HG03108 (cell line): ENCODE data around the gene CEP97.
"Not testable (repeated sequence)": the region's sequence is repeated elsewhere in the genome, so short reads cannot be mapped to it uniquely, and the experiment has no call there.

Source experiments
- ATAC-seq: cut with Tn5 transposase; IDR thresholded peaks from one replicate; pipeline ENCODE4 v1.9.1; 2021; ENCODE audit warnings: moderate library complexity; ENCODE audit not compliant: unreplicated experiment

The CEP97 gene

DNA sequence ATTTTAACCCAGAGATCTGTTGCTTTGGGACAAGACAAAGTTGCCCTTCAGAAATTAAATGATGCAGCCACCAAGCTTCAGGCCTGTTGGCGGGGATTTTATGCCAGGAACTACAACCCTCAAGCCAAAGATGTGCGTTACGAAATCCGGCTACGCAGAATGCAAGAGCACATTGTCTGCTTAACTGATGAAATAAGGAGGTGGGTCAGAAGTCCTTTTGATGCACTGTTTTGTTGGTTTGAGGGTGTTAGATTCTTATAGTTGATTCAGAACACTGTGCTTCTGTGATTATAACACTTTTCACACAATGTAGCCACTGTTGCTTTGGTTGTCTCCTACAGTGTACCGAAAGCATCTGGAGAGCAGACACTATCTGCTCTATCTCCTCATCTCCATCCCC, 33.8 kb downstream of the CEP97 start:
- ATAC-seq, result no peak

DNA sequence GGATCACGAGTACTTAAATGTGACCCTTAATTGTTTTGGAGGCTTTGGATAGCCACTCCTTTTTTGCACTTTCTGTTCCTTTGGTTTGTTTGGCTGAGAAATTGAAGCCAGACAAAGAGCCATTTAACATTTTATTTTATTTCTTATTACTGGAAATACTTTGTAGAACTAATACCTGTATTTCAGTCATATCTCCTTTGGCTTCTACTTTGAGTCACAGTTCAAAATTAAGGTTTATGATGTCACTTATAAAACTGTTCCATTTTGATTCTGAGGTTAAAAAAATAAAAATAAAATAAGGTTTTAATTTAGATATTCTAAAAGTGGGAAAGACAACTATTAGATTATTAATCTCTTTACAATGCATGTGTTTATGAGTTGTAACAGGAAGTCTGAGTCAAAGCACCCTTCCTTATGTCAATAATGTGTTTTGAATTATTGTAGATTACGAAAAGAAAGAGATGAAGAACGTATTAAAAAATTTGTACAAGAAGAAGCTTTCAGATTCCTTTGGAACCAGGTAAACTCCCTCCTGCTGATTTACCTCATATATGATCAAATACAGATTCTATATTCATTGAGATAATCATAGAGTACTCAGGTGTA, 37.7 kb downstream of the CEP97 start:
- no peak for ATAC-seq

DNA sequence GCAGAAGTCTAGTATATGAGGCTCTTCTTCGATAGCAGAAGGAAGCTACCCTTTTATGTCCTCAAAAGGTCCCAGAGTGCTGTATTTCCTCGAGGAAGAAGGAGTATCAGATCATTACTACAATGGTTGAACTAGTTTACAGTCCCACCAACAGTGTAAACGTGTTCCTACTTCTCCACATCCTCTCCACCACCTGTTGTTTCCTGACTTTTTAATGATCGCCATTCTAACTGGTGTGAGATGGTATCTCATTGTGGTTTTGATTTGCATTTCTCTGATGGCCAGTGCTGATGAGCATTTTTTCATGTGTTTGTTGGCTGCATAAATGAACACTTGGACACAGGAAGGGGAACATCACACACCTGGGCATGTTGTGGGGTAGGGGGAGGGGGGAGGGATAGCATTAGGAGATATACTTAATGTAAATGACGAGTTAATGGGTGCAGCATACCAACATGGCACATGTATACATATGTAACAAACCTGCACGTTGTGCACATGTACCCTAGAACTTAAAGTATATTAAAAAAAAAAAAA, 53.4 kb downstream of the CEP97 start:
- ATAC-seq, result not testable (repeated sequence)

- ATAC-seq, result no peak
Observed at GRCh38 chr3:101778385-101779046, 54.1 kb downstream of the CEP97 start.

- peak; percentile 92 for ATAC-seq
Observed at GRCh38 chr3:101779047-101779821, 54.8 kb downstream of the CEP97 start, which contains the start of gene NXPE3. Gene NXPE3 (plus strand): TSS chr3:101779211. CDS start chr3:101785597, 6,386 bp downstream.

- peak; percentile 27 for ATAC-seq
Observed at GRCh38 chr3:101779822-101780381, 55.5 kb downstream of the CEP97 start.

DNA sequence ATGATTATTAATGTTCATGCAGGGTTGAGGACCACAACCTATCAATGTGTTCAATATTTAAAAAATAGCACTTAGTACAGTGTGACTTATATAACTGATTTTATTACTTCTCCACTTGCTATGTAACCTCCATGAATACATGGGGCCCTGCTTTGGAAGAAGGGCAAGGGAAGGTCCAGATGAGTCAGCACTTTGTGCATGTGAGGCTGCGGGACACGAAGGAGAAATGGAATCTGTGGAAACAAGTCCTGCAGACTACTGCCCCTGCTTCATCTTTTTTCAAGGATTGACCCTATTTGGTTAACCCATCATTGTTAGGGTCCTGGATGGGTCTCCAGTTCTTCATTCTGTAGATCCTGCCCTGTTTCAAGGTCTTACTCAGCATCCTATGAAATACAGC, 56.2 kb downstream of the CEP97 start:
- no peak for ATAC-seq

- no peak for ATAC-seq
Observed at GRCh38 chr3:101781166-101781565, 56.8 kb downstream of the CEP97 start.

DNA sequence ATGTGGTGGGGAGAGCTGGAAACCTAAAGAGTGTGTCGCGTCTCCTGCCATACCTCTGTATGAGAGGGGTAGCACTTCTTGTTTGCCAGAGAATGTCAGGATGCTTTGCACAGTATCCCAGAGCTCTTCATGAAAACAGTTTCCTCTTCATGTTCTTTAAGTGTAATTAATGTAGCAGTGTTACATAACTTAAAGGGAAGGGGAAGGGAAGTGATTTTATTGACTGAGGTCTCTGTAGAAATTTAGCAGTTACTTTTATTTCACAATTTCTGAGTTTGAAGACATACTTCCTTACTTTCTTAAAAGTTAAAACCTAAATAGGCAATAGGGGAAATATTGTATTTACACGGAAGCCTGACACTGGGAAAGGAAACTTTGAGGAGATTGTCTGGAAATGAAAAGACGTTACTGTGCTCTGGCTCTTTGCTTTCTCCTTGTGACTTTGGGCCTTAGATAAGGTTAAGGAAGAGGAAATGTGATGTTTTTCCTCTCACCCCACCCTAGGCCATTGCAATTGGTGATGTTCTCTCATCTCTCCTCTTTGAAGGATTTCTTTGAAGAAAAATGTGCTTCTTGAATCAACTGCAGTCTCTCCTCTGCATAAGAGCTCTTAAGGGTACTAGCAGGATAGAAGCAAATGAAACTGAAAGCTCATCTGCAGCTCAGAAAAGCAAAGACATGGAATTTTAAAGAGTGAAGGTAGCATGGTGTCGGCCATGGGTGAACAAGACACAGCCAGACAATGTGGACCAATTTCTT, 60.6 kb downstream of the CEP97 start:
- ATAC-seq, result no peak

DNA sequence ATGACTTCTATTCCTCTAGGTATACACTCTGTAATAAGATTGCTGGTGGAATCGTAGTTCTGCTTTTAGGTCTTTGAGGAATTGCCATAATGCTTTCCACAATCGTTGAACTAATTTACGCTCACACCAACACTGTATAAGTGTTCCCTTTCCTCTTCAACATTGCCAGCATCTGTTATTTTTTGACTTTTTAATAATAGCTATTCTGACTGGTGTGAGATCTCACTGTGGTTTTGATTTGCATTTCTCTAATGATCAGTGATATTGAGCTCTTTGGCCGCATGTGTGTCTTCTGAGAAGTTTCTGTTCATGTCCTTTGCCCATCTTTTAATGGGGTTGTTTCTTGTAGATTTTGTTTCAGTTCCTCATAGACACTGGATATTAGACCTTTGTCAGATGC, 67.4 kb downstream of the CEP97 start:
- peak; percentile 95 for ATAC-seq

- ATAC-seq, result no peak
Observed at GRCh38 chr3:101796077-101796680, 71.8 kb downstream of the CEP97 start.

DNA sequence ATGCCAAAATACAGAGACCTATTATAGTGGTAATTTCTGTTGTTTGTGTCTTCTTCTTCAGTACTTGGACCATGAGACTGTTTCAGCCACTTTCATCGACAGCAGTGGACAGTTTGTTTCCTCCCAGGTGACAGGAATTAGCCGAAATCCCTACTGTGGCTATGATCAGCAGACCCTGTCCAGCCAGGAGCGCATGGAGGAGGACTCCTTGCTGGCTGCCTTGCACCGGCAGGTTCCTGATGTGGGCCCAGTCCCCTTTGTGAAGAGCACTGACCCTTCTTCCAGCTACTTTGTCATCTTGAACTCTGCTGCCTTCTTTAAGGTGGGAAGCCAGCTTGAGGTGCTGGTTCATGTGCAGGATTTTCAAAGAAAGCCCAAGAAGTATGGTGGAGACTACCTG, 76.8 kb downstream of the CEP97 start:
- ATAC-seq, result no peak

DNA sequence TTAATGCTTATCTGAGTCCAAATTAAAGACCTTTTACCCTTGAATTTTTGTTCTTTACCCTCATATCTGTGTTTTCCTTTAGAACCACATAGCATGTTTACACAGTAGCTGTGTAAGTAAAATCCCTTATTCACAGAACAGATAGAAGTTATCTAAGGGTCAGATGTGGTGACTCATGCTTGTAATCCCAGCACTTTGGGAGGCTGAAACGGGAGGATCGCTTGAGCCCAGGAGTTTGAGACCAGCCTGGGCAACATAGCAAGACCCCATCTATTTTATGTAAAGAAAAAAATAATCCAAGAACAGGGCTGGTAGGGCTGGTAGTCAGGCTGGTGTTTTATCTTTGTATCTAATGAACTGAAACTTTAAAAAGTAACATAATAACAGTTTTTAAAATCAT, 77.8 kb downstream of the CEP97 start:
- no peak for ATAC-seq

DNA sequence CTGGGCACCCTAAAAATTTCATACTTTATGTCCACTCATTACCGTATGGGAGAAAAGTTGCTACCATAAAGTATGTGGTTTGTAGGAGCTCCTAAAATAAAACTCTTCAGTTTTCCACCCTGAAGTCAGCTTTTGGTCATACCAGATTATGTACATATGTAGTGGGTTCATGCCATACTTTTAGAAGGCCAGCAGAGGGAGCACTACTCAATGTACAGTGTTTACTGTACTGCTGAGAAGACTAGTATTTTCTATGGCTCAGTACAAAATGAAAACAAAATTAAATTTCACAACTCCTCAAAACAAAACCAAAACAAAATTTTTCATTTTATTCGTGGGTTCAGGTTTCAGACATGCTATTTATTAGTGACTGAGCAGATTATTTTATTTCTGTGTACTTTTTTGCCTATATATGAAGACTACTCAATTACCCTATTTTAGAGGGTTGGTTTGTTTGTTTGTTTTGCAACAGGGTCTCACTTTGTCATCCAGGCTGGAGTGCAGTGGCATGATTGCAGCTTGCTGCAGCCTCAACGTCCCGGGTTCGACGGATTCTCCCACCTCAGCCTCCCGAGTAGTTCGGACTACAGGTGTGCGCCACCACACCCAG, 78.9 kb downstream of the CEP97 start:
- peak; percentile 94 for ATAC-seq

GRCh38 chr3:101803939-101804338, 79.5 kb downstream of the CEP97 start:
- no peak for ATAC-seq

DNA sequence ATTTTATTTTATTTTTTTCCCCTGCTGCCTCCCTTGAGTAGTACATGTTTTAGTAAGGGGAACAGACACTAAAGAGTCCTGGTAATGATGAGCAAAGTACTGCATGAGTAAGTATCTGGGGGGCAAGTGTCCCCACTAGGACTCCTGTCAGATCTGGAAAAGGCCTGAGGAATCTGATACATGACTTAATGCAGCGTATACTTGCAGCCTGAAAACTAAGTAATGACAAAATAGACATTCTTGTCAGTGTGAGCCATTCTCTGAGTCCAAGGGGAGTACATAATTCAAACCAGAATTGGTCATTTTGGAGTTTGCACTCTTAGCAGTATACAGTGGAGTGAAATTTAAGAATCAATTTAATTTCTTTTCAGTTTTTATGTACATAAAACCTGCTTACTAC, 82.1 kb downstream of the CEP97 start:
- ATAC-seq, result no peak

DNA sequence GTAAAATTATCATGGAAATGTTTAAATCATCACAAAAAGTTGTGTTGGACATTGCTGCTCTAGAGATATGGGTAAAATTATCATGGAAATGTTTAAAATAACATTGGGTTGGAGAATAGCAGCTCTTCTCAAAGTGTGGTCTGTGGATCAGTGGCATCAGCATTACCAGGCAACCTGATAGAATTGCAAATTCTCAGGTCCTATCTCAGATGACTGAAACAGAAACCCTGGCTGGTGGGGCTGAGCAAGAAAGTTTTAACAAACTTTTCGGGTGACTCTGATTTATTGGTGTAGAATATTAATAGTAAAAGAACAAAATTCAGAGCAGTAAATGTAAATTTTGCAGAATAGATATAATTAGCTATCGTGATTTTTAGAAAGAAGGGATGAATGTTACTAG, 83.5 kb downstream of the CEP97 start:
- ATAC-seq, result peak; percentile 65

GRCh38 chr3:101809178-101810021, 85.0 kb downstream of the CEP97 start:
- ATAC-seq, result no peak

GRCh38 chr3:101810022-101810418, 85.6 kb downstream of the CEP97 start:
- no peak for ATAC-seq
